H1 (cell line): Measurements from ENCODE around the gene SNURF. TPM values are rescaled to one million over a fixed set of nuclear protein-coding genes. Genes with fewer than 3 reads are reported as not detected.

ENCODE experiments used
- PHF8 ChIP-seq: fragments of 200-600 bp; sonication (generic); conservative IDR thresholded peaks from 2 replicates; pipeline ENCODE4 v1.7.1; 2012; ENCODE audit warnings: low read depth, mild to moderate bottlenecking, inconsistent platforms, low read length, moderate library complexity
- polyA plus RNA-seq, 7 experiments: library from polyadenylated mRNA; depleted of rRNA in 3 of 7; stranded (reverse) in 5 of 7; unstranded in 2 of 7; fragments of >200 nt in 5 of 7; fragments of 200-250 nt in 2 of 7; gene quantifications; 1 replicate in 5 of 7; 2 replicates in 1 of 7; 4 replicates in 1 of 7; pipeline versions ENCODE4 v1.2.1 to v1.2.3, GENCODE V29; 2011 to 2013; ENCODE audit warnings: missing spikeins in 2 of 7, mixed read lengths in 2 of 7
- total RNA-seq: library from RNA; stranded (reverse); fragmentation: NEBNext Ultra II Directional; extraction: Animal tissue kit (Norgen Biotek cat#: 25700); gene quantifications from 2 replicates; pipeline ENCODE4 v1.2.1, GENCODE V29; 2021

Gene SNURF
- total and polyA plus RNA-seq, 2 of the 8 experiments (the other 6 are each of a cell fraction or from before 2014, with no cell fraction given): 9.9 to 76.5 TPM

DNA sequence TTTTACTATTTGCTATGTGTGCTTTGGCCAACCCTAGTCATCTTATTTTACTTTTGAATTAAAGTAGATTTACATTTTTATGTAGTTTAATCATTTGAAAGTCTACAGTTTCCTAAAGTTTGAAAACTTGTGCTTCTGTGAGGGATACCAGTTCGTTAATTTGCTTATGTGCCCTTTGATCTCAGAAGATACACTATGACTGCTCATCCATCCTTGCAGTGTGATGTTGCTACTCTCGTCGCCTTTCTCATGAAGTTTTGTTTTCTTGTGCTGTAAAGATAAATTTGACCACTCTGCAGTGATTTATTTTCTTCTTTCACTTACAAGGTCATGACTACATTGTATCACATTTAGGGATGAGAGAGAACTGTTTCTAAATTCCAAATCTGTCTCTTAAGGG is 16.3 kb downstream of the SNURF start (continued):
- TF ChIP-seq PHF8: no peak
- TF ChIP-seq, all 59 proteins: peak for 2
